ACHN (cell line): ENCODE data around the gene MAGEE1.

ENCODE experiments used
- DNase-seq: peaks from one replicate; pipeline ENCODE4 v3.0.0-alpha.2; 2015
- in situ Hi-C: cut with HindIII; loops from 2 replicates; pipeline ENCODE4 v1.10.0; 2017; ENCODE audit warnings: low sequenced_read_pairs, low pct_ligation_motif_present, low pct_unique_long_range_greater_than_20kb

MAGEE1 gene

GRCh38 chrX:76427560-76428242, at the start of gene MAGEE1:
TSS of gene MAGEE1 (plus strand) at chrX:76427710. CDS start at chrX:76427931, 221 bp downstream.
- DNase-seq = peak; percentile 61
- in situ Hi-C loops = no loop called here

DNA sequence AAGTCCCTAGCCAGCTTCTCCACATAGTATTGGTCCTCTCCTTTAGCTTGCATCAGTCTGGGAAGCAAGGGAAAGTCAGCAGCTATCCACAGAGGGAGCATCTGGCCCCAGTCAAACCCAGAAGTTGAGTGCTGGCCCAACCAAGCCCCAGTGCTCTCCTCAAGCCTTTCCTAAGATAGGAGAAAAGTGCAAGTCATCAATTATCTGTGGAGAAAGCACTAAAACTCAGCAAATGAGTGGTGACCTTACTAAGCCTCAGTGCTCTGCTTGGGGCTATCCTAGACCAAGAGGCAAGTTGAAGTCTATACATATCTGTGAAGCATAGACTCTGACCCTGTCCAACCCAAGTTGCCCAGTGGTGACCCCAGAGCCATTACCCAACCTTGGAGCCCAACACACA, 28.5 kb upstream of the MAGEE1 start:
- in situ Hi-C loops = no loop called here
- DNase-seq = no peak

GRCh38 chrX:76407795-76408194, 19.7 kb upstream of the MAGEE1 start:
- DNase-seq = no peak
- in situ Hi-C loops = no loop called here

GRCh38 chrX:76420237-76420636, 7.3 kb upstream of the MAGEE1 start:
- DNase-seq = no peak
- in situ Hi-C loops = no loop called here

GRCh38 chrX:76428243-76429130, 977 bp downstream of the MAGEE1 start:
- no peak for DNase-seq
- in situ Hi-C loops = no loop called here

- no peak for DNase-seq
- in situ Hi-C loops = no loop called here
These were observed 5.7 kb downstream of the MAGEE1 start for GRCh38 chrX:76433219-76433618.

- no peak for DNase-seq
- in situ Hi-C loops = no loop called here
These were observed 6.7 kb downstream of the MAGEE1 start for GRCh38 chrX:76434103-76434741.

GRCh38 chrX:76439188-76439587, 11.7 kb downstream of the MAGEE1 start:
- in situ Hi-C loops = no loop called here
- no peak for DNase-seq

DNA sequence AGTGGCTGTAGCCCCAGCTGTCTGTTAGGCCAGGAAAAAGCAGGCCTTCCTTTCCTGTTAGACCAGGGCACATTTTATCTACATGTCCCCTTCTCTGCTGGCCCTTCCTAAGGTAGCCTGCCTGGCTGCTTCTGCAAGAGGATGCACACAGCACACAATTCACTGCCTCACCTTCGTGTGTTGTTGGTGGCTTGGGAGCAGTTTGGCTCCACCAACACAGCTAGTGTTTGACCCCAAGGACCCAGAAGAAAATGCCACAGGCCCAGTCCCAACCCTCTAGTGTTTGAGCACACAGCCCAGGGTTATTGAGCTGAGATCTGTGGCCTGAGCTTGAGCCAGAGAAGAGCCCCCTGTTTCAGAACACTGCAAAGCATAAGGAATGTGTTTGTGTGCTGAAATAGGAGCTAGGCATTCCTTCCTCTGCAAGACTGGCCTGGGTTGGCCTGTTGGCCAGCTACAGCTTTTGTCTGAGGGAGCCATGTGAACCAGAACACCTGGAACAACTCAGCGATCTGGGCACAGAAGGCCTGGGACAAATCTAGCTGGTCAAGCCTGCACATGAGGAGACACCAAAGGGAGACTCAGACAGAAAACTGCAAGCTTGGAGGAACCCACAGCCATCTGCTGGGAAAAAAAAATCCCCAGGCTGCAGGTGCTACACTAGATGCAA, 26.4 kb downstream of the MAGEE1 start:
- in situ Hi-C loops = no loop called here
- no peak for DNase-seq

GRCh38 chrX:76454456-76454927, 27.0 kb downstream of the MAGEE1 start:
- in situ Hi-C loops = no loop called here

GRCh38 chrX:76477353-76477752, 49.8 kb downstream of the MAGEE1 start:
- DNase-seq = no peak
- in situ Hi-C loops = no loop called here

More at GRCh38 chrX:76454456-76454927, 27.0 kb downstream of the MAGEE1 start:
- DNase-seq = peak; percentile 19
